Measurements from ENCODE around the gene NCKAP1.
"Not testable (repeated sequence)": the region's sequence is repeated elsewhere in the genome, so short reads cannot be mapped to it uniquely, and the experiment has no call there.

Gene NCKAP1, protein sequence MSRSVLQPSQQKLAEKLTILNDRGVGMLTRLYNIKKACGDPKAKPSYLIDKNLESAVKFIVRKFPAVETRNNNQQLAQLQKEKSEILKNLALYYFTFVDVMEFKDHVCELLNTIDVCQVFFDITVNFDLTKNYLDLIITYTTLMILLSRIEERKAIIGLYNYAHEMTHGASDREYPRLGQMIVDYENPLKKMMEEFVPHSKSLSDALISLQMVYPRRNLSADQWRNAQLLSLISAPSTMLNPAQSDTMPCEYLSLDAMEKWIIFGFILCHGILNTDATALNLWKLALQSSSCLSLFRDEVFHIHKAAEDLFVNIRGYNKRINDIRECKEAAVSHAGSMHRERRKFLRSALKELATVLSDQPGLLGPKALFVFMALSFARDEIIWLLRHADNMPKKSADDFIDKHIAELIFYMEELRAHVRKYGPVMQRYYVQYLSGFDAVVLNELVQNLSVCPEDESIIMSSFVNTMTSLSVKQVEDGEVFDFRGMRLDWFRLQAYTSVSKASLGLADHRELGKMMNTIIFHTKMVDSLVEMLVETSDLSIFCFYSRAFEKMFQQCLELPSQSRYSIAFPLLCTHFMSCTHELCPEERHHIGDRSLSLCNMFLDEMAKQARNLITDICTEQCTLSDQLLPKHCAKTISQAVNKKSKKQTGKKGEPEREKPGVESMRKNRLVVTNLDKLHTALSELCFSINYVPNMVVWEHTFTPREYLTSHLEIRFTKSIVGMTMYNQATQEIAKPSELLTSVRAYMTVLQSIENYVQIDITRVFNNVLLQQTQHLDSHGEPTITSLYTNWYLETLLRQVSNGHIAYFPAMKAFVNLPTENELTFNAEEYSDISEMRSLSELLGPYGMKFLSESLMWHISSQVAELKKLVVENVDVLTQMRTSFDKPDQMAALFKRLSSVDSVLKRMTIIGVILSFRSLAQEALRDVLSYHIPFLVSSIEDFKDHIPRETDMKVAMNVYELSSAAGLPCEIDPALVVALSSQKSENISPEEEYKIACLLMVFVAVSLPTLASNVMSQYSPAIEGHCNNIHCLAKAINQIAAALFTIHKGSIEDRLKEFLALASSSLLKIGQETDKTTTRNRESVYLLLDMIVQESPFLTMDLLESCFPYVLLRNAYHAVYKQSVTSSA

DNA sequence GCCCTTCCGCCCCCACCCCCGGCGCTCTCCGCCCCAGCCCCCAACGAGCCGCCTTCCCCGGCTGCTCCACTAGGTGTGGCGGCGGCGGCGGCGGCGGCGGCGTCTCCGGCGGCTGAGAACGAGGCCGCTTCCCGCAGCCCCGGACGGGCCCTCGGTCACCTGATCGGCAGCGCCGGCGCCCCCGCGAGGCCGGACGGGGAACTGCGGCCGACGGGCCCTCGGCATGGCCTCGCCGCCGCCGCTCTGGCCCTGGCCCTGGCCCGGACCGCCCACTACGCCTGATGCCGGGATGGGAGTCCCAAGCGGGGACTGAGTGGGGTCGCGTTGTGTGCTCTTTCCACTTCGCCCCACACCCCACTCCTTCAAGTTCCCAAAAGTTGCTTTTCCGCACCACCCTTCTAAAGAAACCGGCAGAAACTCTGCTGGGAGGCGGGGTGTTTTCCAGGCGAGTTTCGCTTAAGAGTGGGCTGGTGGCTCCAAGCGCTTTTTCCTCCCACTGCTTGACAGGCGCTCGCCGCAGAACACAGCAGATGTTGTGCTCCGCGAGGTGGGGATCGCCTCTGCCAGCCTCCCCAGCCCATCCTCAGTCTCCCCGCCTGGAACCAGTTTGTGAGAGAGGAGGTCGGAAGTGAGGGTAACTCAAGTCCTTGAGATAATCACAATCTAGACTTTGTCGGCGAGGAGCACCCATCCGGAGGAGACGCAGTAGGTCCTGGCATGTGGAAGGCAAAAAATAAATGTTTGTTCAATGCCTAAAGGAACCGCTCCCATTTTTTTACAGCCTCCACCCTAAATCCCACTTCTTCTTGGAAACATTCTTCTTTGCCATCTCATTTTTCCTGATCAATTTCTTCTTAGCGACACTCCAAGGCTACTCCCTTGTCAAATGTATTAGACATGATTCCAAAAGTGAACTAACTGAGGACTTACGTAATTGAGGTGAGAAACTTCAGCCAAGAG, at the start of gene NCKAP1:
NCKAP1 (minus strand) TSS at position 117 of the 960 bp plus-strand sequence. CDS start 358 bp downstream, outside the sequence.
- DNase-seq: peak; percentile 79

DNA sequence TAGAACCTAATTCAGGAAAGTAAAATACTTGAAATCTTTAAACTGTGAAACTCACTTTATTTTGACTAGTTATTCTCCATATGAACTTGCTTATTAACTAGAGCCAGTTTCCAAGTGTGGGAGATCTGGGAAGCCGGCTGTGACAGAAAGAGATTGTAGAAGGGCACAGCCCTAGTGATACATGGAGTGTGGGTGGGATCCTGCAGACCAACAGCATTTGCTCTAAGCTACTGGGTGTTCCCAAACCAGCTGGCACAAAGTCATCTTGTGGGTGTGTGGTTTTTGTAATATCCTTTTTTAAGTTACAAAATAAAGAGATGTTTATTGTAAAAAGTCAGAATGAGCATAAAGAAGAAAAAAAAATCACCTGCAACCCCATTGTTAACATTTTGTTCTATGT, 43.7 kb upstream of the NCKAP1 start:
- DNase-seq: no peak

DNA sequence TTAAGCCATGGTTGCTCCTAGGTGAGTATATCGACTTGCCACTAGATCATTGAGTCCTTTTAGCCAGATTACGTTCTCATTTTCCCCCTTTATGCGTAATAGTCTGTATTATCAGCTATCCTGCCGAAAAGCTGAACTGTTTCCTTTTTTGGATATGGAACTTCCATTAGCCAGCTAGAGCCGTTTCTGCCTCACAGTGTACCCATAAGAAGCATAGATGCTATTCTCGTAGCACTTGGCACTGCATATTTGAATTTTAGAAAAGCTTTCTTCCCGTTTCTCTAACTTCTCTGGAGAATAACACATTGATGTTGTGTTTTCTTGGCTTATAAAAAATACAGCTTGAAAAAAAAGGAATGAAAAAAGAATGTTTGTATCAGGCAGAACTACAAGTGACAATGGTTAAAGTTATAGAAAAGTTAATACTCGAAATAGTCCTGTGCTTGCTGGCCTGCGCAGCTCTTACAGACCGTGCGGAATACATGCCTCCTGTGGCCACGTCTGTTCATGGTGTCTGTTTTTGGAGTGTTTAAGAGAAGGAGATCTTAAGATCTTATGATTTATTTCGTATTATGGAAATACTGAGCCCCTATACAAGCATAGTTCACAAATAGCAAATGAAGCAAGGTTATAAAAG, 41.0 kb upstream of the NCKAP1 start:
- no peak for DNase-seq

DNA sequence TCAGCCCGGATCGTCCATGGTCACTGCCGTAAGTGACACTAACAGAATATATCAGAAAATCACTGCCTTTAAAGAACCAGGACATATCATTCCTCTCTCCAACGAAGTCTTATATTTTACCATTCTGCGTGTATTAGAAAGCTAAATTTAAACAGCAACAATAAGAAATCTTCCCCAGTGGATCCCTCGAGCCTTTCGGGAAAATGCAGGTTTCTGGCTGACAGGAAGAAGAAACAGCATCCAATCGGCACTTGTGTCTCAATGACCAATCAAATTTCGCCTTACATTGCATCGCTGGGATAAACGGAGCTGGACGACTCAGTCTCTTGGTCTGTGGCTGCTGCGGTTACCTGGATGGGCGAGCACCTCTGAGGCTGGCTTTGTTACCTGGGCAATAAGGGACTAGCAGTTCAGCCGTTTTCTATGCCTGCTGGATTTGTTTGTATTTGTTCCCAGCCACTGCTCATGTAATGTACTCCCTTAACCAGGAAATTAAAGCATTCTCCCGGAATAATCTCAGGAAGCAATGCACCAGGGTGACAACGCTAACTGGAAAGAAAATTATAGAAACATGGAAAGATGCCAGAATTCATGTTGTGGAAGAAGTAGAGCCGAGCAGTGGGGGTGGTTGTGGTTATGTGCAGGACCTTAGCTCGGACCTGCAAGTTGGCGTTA, 40.3 kb upstream of the NCKAP1 start, which contains the start of gene DUSP19:
DUSP19 (plus strand) TSS at position 284 of the 675 bp plus-strand sequence; CDS start at position 471, 187 bp downstream.
- peak; percentile 98 for DNase-seq

DNA sequence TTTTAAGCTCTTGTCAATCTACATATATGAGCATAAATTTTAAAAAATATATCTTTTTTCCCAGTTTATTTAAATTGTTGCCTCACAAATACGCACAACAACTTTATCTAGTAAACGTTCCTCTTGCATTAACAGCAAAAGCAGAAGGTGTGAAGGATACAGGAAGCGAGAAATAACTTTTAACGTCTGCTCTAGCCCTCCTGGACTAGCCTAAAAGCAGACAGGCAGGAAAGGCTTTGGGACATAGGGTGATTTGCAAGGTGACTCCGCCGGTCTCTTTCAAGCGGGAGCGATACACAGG, 39.9 kb upstream of the NCKAP1 start:
- peak; percentile 79 for DNase-seq

DNA sequence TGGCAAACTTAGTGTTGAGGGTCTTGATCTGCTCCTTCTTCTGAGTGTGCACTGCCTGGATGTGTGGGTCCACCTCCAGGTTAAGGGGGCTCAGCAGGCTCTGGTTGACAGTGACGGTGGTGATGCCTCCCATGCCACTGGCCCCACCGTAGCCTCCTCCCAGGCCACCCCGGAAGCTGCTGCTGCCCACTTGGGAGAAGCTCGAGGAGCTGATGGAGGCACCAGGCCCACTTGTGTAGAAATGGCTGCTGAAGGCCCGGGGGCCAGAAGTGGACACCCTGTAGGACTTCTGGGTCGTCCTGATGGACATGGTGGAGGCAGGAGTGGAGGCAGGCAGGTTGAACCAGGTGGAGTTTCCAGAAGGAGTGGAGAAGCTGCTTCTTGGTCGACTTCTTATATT, 33.9 kb upstream of the NCKAP1 start:
- DNase-seq: no peak

DNA sequence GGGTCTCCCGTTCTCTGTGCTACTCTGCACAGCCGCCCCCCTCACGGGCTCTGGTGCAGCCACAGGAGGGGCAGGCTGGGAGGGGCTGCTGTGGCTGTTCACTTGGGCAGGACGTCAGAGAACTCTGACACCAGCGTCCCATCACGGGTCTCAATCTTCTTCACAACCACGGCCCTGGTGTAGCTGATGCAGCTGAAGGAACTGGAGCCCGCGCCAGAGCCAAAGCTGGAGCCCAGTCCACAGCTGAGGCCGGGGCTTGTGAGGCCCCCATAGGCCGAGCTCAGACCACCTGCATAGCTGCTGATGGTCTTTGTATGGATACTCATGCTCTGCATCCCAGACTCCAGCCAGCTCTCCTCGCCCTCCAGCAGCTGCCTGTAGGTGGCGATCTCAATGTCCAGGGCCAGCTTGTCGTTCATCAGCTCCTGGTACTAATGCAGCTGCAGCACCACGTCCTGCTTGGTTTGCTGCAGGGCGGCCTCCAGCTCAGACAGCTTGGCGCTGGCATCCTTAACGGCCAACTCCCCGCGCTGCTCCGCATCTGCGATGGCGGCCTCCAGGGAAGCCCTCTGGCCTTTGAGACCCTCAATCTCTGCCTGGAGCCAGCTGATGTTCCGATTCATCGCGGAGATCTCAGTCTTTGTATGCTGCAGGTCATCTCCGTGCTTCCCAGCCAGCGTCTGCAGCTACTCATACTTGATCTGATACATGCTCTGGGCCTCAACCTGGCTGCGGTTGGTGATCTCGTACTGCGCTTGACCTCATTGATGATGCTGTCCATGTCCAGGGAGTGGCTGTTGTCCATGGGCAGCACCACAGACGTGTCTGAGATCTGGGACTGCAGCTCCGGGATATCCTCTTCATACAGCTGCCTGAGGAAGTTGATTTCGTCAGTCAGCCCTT, 32.9 kb upstream of the NCKAP1 start:
- no peak for DNase-seq

DNA sequence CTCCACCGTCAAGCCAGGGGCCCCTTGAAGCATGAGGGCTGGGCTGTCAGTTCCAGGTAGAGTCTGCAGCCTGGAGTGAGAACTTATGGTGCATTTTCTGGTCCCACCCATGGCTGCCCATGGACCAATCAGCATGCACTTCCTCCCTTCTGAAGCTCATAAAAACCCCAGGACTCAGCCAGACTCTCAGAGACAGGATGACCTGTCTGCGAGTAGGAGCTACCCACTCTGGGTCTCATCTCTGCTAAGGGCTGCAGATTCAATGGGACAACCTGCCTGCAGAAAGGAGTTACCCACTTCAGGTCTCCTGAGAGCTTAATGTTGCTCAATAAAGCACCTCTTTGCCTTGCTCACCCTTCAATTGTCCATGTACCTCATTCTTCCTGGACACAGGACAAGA, 30.9 kb upstream of the NCKAP1 start:
- DNase-seq: no peak

DNA sequence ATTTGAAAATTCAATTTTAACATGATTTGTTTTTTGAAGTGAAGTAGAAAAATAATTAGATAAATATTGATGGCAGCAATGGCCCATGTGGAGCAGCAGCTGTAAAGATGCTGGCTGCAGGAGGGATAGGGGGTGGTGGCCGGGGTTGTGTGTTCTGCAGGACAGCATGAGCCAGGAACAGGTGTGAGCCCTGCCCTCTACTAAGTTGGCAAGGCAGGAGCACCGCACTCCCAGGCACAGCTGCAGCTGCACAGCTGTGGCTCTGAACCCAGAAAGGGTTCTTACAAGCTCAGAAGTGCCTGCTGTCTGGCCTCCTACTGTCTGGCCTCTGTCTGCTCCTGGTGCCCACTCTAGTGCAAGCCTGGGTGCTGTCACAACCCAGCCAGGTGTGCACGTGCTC, 30.3 kb upstream of the NCKAP1 start:
- no peak for DNase-seq

DNA sequence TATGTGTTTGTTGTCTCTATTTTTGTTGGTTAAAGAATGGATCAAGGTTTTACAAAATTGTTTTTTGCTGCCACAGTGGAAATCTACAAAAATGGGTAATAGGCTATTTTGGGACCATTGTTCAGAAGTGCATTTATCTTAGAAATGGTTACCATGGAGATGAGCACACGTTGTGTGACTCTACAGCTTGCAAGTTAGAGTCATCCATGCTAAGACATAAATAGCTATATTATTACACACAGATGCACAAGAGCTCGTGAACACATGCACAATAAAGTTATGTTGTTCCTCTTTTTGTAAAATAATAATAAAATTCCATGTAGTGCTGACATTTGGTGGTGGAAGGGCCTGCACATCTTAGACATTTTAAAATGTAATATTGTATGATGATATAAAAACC, 24.8 kb upstream of the NCKAP1 start:
- no peak for DNase-seq

DNA sequence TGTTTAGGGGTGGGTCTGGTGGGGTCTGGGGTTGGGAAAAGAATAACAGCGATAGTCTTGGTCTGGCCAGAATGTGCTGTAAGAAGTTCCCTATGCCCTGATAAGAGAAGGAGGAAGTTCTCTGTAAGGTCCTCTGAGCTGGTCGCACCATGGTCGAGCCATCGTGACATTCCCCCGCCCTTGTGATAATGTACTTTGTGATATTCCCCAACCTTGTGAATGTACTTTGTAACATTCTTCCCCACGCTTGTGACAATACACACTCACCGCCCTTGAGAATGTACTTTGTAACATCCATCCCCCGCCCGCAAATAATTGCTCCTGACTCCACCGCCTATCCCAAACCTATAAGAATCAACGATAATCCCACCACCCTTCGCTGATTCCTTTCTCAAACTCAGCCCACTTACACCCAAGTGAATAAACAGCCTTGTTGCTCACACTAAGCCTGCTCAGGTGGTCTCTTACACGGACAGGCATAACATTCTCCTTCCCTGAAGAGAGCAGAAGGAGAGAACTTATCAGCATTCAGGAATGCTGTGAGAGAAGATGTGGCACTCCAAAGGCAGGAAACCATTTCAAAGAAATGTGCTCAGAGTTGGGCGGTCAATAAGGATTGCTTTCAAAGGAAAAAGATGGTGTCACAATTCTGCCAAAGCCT, 22.4 kb upstream of the NCKAP1 start:
- DNase-seq: no peak

DNA sequence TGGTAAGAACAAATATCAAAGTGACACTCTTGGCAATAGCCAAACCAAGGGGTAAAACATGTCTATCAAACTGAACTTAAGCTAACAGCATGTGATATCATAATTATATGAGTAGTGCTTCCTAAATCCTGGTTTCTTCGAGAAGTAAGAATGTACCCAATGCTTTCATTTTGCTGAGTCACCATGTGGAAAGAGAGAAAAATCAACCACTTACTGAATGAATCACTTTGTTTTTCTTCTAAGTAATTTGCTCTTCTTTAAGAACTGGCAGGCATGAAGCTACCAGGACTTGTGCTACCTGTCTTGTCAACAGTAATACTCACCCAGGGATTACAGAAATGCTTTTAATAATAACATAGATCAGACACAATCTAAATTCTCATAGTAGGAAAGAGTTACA, 21.3 kb upstream of the NCKAP1 start:
- no peak for DNase-seq

DNA sequence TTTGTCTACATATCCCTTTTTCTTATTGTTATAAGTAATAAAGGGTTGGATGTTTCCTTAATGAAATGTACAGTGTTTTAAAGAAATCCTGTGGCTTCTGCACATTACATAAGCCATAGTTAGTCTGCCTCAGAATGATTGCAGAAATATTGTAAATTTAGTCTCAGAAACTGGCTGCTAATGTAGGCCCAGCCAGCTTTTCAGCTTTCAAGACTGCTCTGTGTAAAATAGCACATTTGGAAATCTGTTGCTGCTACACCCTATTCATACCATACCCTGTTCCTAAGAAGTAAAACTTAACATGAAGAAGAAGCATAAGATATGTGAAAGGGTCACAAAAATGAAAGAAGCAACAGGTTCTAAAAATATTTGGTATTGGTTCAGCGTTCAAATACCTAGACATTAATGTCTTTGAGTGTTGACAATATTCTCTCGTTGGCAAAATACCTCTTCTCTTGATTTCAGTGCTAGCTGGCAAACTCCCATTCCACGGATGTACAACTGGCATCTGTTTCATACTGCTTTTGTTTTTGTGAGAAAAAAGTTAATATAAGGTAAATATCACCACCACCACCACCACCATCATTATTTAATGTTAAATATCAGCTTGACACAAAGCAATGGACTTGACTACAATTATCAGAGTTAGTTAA, 19.2 kb upstream of the NCKAP1 start:
- no peak for DNase-seq

DNA sequence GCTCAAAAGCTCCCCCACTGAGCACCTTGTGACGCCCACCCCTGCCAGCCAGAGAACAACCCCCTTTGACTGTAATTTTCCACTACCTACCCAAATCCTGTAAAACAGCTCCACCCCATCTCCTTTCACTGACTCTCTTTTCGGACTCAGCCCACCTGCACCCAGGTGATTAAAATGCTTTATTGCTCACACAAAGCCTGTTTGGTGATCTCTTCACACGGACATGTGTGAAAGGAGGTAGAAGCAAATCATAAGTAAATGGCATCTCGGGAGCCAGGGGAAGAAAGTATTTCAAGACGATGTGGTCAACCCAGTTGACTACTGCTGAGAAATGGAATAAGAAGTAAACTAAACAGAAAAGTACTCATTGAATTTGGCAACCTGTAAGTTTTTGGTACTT, 11.2 kb upstream of the NCKAP1 start:
- DNase-seq: no peak

DNA sequence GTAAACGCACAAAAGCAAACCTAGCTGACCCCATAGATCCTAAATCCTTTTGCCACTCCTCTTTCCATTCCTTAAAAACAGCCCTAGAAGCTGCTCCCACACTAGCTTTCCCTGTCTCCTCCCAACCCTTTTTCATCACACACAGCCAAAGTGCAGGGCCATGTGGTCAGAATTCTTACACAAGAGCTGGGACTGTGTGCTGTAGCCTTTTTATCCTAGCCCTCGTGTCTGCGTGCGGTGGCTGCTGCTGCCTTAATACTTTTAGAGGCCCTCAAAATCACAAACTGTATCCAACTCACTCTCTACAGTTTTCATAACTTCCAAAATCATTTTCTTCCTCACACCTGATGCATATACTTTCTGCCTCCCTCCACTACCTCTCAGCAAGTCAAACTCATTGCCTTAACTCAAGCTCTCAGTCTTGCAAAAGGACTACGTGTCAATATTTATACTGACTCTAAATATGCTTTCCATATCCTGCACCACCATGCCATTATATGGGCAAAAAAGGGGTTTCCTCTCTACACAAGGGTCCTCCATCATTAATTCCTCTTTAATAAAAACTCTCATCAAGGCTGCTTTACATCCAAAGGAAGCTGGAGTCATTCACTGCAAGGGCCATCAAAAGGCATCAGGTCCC, 9.3 kb upstream of the NCKAP1 start:
- DNase-seq: not testable (repeated sequence)

DNA sequence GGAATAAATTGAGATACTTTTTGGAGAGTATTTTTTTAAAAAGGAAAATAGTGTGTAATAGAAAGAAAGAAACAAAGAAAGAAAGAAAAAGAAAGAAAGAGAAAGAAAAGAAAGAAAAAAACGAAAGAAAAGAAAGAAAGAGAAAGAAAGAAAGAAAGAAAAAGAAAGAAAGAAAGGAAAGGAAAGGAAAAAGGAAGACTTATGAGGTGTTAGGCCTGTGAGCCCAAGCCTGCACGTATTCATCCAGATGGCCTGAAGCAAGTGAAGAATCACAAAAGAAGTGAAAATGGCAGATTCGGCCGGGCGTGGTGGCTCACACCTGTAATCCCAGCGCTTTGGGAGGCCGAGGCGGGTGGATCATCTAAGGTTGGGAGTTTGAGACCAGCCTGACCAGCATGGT, 5.3 kb upstream of the NCKAP1 start:
- not testable (repeated sequence) for DNase-seq

DNA sequence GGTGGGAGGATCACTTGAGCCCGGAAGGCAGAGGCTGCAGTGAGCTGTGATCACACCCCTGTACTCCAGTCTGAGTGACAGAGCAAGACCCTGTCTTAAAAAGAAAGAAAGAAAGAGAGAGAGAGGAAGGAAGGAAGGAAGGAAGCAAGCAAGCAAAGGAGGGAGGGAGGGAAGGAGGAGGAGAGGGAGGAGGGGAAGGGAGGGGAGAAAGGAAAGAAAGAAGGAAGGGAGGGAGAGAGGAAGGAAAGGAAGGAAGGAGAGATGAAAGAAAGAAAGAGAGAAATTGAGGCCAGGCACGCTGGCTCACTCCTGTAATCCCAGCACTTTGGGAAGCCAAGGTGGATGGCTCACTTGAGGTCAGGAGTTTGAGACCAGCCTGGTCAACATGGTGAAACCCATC, 2.3 kb upstream of the NCKAP1 start:
- DNase-seq: no peak

DNA sequence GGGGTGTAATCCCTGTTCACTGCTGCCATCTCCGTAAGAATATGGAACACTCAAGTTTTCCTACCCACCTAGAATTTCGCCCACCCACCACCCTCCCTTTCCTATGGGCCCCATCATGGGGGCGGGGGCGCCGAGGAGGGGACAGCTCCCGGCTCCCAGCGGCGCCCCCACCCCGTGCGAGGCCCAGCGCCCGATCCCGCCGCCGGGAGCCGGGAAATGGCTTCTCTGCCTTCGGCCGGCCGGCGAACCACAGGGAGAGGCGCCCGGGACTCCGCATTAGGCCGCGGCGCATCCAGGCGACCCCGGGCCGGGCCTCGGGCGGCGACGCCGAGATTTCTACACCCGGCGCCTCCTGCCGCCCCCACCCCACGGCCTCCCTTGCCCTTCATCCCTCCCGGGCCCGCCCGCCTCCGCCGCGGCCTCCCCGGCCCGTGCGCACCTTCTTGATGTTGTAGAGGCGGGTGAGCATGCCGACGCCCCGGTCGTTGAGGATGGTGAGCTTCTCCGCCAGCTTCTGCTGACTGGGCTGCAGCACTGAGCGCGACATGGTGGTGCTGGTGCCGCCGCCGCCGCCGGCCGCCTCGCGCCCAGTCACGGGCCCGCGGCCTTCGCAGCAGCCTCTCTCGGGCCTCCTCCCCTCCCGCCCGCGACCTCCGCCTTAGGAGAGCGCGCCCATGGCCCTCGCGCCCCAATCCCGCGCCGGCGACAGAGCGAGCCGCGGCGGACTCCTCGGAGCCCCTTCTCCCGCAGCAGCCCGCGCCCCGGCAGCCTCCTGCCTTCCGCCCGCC, 510 bp downstream of the NCKAP1 start:
- DNase-seq: no peak
